ENCODE measurements around the gene ARHGEF17.

DNA sequence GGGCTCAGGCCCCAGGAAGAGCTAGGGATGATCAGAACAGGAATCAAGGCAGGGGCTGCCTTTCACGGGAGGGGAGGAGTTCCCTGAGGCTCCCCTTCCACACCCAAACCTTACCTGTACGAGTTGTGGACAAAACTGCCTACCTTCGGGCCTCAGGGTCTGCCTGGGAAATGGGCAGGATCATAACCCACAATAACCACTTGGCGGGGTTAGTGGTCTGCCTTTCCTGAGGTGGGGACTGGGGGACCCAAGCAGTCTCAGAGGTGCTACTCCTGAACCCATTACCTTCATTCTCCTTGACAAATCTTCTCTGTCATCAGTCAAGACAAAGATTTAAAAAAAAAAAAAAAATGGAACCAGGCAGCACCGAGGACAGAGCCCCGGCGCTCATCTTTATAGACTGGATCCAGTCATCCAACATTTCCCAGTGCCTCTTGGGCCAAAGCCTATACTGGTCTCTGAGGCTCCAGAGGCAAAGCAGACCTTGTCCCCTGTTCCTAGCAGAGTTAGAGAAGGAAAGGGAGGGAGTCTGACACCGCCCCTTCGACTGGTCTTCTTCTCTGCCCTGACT, 21.8 kb upstream of the ARHGEF17 start:
- TF ChIP-seq, protein P1, sequence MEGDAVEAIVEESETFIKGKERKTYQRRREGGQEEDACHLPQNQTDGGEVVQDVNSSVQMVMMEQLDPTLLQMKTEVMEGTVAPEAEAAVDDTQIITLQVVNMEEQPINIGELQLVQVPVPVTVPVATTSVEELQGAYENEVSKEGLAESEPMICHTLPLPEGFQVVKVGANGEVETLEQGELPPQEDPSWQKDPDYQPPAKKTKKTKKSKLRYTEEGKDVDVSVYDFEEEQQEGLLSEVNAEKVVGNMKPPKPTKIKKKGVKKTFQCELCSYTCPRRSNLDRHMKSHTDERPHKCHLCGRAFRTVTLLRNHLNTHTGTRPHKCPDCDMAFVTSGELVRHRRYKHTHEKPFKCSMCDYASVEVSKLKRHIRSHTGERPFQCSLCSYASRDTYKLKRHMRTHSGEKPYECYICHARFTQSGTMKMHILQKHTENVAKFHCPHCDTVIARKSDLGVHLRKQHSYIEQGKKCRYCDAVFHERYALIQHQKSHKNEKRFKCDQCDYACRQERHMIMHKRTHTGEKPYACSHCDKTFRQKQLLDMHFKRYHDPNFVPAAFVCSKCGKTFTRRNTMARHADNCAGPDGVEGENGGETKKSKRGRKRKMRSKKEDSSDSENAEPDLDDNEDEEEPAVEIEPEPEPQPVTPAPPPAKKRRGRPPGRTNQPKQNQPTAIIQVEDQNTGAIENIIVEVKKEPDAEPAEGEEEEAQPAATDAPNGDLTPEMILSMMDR (IDR thresholded peaks at IDR 0.05 in 8 of 11, conservative IDR thresholded peaks at IDR 0.05 in 3 of 11): no peak
- no peak for TF ChIP-seq POLR2AphosphoS5 (IDR thresholded peaks at IDR 0.05)
- TF ChIP-seq POLR2A (IDR thresholded peaks at IDR 0.05): no peak

Measured in spleen (tissue), 7 donors.